GM10266 (cell line): ENCODE data around the gene MYL7.

Experiments
- DNase-seq: peaks from one replicate; pipeline ENCODE4 v3.0.0; 2012; ENCODE audit errors: extremely low spot score
- CTCF ChIP-seq: IDR thresholded peaks from 2 replicates; pipeline ENCODE4 v1.5.1; 2012; ENCODE audit warnings: mild to moderate bottlenecking, low read depth; ENCODE audit not compliant: control insufficient read depth, insufficient read depth; ENCODE audit errors: missing control alignments

MYL7 gene

GRCh38 chr7:44141221-44141850, at the start of gene MYL7:
Gene MYL7 (minus strand): TSS chr7:44141332. CDS start chr7:44141305, 27 bp downstream.
- DNase-seq: no peak
- TF ChIP-seq CTCF: no peak

DNA sequence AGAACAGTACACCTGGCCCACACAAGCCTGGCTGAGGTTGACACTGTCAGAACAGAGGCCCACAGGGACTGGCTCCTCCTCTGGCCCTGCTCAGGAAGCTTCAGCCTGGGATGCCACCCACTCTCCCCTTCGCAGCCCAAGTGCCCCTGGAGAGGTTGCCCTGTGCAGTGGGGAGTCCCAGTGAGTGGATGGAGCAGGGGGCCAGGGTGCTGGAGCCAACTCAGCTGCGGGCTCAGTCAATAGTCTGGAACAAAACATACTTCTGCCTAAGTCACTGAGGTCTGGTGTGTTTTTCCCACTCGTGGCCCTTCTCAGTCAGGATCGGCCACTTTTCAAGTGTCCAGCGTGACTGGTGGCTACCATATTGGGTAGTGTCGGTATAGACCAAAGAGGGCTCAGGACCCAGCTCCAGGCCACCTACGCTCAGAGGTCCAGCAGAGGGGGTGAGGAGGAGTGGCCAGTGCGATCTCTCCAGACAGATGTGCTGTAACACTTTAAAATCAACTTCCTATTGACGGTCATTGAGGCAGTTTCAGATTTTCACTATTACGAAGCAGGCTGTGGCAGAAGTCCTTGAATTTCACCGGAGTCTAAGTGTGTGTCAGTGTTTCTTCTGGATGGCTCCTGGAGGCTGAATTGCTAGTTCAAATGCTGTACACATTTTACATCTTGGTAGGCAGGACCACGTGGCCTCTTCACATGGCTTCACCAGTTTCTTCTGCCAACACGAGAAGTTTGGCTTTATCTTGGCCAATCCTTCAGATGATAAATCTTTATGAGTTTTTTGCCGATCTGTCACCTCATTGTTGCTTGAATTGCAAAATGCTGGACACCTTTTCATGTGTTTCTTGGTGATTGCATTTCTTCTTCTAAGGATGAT, 49.1 kb upstream of the MYL7 start:
- no peak for DNase-seq
- no peak for TF ChIP-seq CTCF

DNA sequence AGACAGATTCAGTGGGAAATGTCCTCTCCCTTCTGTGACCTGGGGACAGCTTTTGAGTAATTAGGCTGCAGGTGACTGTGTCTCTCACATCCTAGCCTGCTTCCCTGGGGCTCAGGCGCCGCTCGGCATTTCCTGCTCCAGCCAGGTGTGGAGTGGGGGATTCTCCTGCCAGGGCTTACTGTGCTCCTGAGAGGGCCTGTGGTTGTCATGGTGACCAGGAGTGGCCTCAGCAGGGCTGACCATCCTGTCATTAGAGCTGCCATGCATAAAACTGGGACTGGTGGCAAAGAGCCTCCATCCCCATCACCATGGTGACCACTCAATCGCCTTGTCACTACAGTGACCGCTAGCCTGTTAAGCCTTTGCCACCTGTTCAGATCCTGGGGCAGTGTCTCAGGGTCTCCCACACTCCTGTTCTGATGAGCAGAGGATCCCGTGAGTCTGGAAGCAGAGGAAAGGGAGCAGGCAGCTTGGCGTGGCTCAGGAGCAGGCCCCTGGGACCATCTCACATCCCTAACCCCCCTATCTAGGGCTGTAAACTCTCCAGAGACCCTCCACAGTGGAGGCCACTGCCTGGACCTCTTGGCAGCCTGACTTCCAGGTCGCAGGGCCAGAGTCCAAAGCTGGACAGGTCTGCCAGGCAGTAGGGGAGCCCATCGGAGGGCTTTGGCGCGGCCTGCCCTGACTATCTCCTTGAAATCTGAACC, 48.3 kb upstream of the MYL7 start, which contains the start of gene GCK:
TSS of gene GCK (minus strand) at position 154 of the 707 bp plus-strand sequence. CDS start 486 bp downstream, outside the sequence.
- no peak for DNase-seq
- no peak for TF ChIP-seq CTCF

GRCh38 chr7:44188480-44189225, 47.5 kb upstream of the MYL7 start:
- DNase-seq: no peak
- TF ChIP-seq CTCF: no peak

- no peak for TF ChIP-seq CTCF
These were observed 46.7 kb upstream of the MYL7 start for GRCh38 chr7:44187636-44188416.

GRCh38 chr7:44186736-44187135, 45.6 kb upstream of the MYL7 start:
- TF ChIP-seq CTCF: no peak

More at GRCh38 chr7:44187636-44188416, 46.7 kb upstream of the MYL7 start:
- DNase-seq: no peak

More at GRCh38 chr7:44186736-44187135, 45.6 kb upstream of the MYL7 start:
- DNase-seq: no peak
